Tibial nerve (tissue), 4 donors: ENCODE data around the gene TSC22D1. TPM values are rescaled to one million over a fixed set of nuclear protein-coding genes. Genes with fewer than 3 reads are reported as not detected.
A peak's percentile ranks its signal among the peaks of the same experiment; 100 is the strongest.

ENCODE experiments used
- DNase-seq, 2 donors: peaks; one replicate each; pipeline ENCODE4 v3.0.0-alpha.2; 2019; ENCODE audit warnings: low spot score in 2 of 2
- H3K27ac ChIP-seq, 4 donors: fragments of 200-600 bp; sonication (generic) in 3 of 4; one replicate each; pipeline ENCODE4 v1.5.1; 2017 to 2019; ENCODE audit warnings: mild to moderate bottlenecking in 1 of 4
- H3K27me3 ChIP-seq, 2 donors: fragments of 200-600 bp; sonication (generic) in 1 of 2; one replicate each; pipeline versions ENCODE4 v1.5.1 to v1.6.0; 2017 to 2019
- H3K36me3 ChIP-seq, 3 donors: fragments of 200-600 bp; sonication (generic); one replicate each; pipeline ENCODE4 v1.5.1; 2018 to 2019
- H3K4me1 ChIP-seq, 4 donors: fragments of 200-600 bp; sonication (generic) in 3 of 4; one replicate each; pipeline ENCODE4 v1.5.1; 2017 to 2019
- H3K4me3 ChIP-seq, 4 donors: fragments of 200-600 bp; sonication (generic) in 3 of 4; one replicate each; pipeline ENCODE4 v1.5.1; 2017 to 2019; ENCODE audit warnings: mild to moderate bottlenecking in 1 of 4, moderate library complexity in 1 of 4
- H3K9me3 ChIP-seq, 4 donors: fragments of 200-600 bp; sonication (generic) in 3 of 4; one replicate each; pipeline ENCODE4 v1.5.1; 2017 to 2019
- EP300 ChIP-seq, 2 donors: sonication (generic); formaldehyde crosslinking; IDR thresholded peaks; one replicate each; pipeline ENCODE4 v1.6.1; 2017; ENCODE audit warnings: antibody characterized with exemption in 2 of 2, mild to moderate bottlenecking in 1 of 2
- POLR2A ChIP-seq, 2 donors: fragments of 450-650 bp; IDR thresholded peaks; one replicate each; pipeline ENCODE4 v1.6.1; 2017; ENCODE audit warnings: antibody characterized with exemption in 2 of 2, mild to moderate bottlenecking in 2 of 2, moderate library complexity in 2 of 2
- WGBS, 2 donors: methylation state at CpG; one replicate each; pipeline ENCODE4 v1.1.5; 2018; 5-methylcytosine and 5-hydroxymethylcytosine counted together
- total RNA-seq, 4 donors: library from RNA; depleted of rRNA; stranded (reverse); fragments of >200 nt; gene quantifications; one replicate each; pipeline ENCODE4 v1.1.0, GENCODE V29; 2016
- TF ChIP-seq, protein P1 (sequence below), 5 experiments: fragments of 200-600 bp in 3 of 5; fragments of 450-650 bp in 2 of 5; sonication (generic) in 3 of 5; IDR thresholded peaks; one replicate each; pipeline ENCODE4 v1.5.1; 2016 to 2019; ENCODE audit warnings: antibody characterized with exemption in 5 of 5, mild to moderate bottlenecking in 3 of 5, moderate library complexity in 2 of 5

The TSC22D1 gene
- 100 to 1,000 TPM; 203 to 334 (median 213) TPM for total RNA-seq

DNA sequence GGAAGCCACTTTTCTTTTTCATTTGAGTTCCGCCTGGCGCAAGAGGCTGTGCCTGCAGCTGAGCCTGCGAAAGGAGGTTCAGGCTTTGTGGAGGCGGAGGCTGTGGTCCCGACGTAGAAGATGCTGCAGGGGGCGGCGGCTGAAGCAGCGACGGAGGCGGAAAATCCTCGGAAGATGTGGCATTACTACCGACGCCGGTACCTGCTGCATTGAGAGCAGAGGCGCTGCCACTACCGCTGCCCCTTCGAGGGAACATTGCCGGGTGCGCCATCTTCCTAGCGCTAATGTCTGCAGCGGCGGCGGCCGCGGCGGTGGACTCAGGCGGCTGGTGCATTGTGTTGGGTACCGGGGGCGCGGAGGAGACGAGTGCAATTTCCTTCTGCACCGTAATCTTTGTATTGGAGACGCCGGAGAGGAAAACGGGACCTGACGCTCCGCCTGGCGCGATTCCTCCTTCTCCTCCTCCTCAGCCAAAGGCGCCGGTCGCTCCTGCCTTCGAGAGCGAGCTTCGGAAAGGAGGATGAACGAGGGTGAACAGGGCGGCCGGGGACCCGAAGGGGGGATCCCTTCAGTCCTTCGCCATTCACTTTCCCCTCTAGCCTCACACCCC is at the start of gene TSC22D1:
Gene TSC22D1, minus strand, starts transcription at position 590 of the 610 bp plus-strand sequence. Its CDS starts 256 bp downstream, at position 334.
- peaks cover 0 to 44% (median 22%) of the 10 kb centered on the region in 4 donors for H3K4me1 ChIP-seq
- no peaks in the 10 kb centered on the region for H3K27me3 ChIP-seq
- peak within 1 kb of the TSS; percentile 77 to 97 (median 82) for H3K4me3 ChIP-seq
- 0 to 1% methylated on average over 30 to 43 of the region's 51 CpGs for WGBS, 2 donors
- peak within 1 kb of the TSS; percentile 93 to 99 (median 96) for H3K27ac ChIP-seq
- peak; percentile 21 to 34 for DNase-seq
- no peaks in the 10 kb centered on the region for H3K36me3 ChIP-seq
- H3K9me3 ChIP-seq: no peaks in the 10 kb centered on the region
- TF ChIP-seq, protein P1, sequence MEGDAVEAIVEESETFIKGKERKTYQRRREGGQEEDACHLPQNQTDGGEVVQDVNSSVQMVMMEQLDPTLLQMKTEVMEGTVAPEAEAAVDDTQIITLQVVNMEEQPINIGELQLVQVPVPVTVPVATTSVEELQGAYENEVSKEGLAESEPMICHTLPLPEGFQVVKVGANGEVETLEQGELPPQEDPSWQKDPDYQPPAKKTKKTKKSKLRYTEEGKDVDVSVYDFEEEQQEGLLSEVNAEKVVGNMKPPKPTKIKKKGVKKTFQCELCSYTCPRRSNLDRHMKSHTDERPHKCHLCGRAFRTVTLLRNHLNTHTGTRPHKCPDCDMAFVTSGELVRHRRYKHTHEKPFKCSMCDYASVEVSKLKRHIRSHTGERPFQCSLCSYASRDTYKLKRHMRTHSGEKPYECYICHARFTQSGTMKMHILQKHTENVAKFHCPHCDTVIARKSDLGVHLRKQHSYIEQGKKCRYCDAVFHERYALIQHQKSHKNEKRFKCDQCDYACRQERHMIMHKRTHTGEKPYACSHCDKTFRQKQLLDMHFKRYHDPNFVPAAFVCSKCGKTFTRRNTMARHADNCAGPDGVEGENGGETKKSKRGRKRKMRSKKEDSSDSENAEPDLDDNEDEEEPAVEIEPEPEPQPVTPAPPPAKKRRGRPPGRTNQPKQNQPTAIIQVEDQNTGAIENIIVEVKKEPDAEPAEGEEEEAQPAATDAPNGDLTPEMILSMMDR (IDR thresholded peaks at IDR 0.05): peak in 1 of 5 experiments; percentile 12
- TF ChIP-seq POLR2A (IDR thresholded peaks at IDR 0.05): no peak
- peak in 1 of 2 donors; percentile 8 for TF ChIP-seq EP300 (IDR thresholded peaks at IDR 0.05)

DNA sequence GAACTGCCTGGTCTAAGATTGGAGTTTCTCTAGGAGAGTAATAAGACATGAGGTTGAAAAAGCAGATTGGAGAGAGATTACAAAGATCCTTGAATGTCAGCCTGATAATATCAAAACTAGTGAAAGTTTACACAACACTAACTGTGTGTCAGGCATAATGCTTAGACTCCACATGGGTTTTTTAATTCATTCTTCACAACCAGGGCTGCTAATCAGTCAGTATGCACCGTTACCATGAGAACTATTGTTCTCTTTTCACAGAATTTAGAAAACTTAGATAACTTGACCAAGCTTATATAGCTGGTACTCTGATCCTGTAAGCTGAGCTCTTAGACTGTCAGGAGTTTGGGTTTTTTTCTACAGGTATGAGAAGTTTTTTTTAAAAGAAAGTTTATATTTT is 46.6 kb upstream of the TSC22D1 start:
- Histone ChIP-seq H3K4me1 (no peaks in the 10 kb centered on the region), H3K36me3 (no peaks in the 10 kb centered on the region), H3K9me3 (no peaks in the 10 kb centered on the region), H3K27me3 (no peaks in the 10 kb centered on the region), H3K4me3 (no peak overlapping the region), H3K27ac (no peak overlapping the region)
- TF ChIP-seq EP300 (IDR thresholded peaks at IDR 0.05) (no peak), POLR2A (IDR thresholded peaks at IDR 0.05) (no peak)
- TF ChIP-seq, protein P1 (IDR thresholded peaks at IDR 0.05): no peak
- no peak for DNase-seq
- 53 to 56% methylated on average over 1 of the region's 1 CpG for WGBS, 2 donors

GRCh38 chr13:44622261-44622660 is 46.1 kb upstream of the TSC22D1 start:
- no peaks in the 10 kb centered on the region for H3K9me3 ChIP-seq
- TF ChIP-seq, protein P1 (IDR thresholded peaks at IDR 0.05): no peak
- no peak for TF ChIP-seq POLR2A (IDR thresholded peaks at IDR 0.05)
- TF ChIP-seq EP300 (IDR thresholded peaks at IDR 0.05): no peak
- H3K4me1 ChIP-seq: no peaks in the 10 kb centered on the region
- no peaks in the 10 kb centered on the region for H3K27me3 ChIP-seq
- 28 to 31% methylated on average over 1 of the region's 1 CpG for WGBS, 2 donors
- H3K4me3 ChIP-seq: no peak overlapping the region
- no peak overlapping the region for H3K27ac ChIP-seq
- no peaks in the 10 kb centered on the region for H3K36me3 ChIP-seq
- DNase-seq: no peak

GRCh38 chr13:44620057-44620456 is 43.9 kb upstream of the TSC22D1 start:
- no peaks in the 10 kb centered on the region for H3K4me1 ChIP-seq
- H3K27ac ChIP-seq: no peak overlapping the region
- no peaks in the 10 kb centered on the region for H3K36me3 ChIP-seq
- no peak overlapping the region for H3K4me3 ChIP-seq
- DNase-seq: no peak
- no peaks in the 10 kb centered on the region for H3K9me3 ChIP-seq
- TF ChIP-seq EP300 (IDR thresholded peaks at IDR 0.05): no peak
- TF ChIP-seq, protein P1 (IDR thresholded peaks at IDR 0.05): no peak
- TF ChIP-seq POLR2A (IDR thresholded peaks at IDR 0.05): no peak
- H3K27me3 ChIP-seq: no peaks in the 10 kb centered on the region

- Histone ChIP-seq H3K4me3 (no peak overlapping the region), H3K4me1 (no peaks in the 10 kb centered on the region), H3K27ac (no peak overlapping the region), H3K27me3 (no peaks in the 10 kb centered on the region), H3K36me3 (no peaks in the 10 kb centered on the region), H3K9me3 (no peaks in the 10 kb centered on the region)
- TF ChIP-seq POLR2A (IDR thresholded peaks at IDR 0.05): no peak
- TF ChIP-seq EP300 (IDR thresholded peaks at IDR 0.05): no peak
- TF ChIP-seq, protein P1 (IDR thresholded peaks at IDR 0.05): no peak
- whole genome bisulfite sequencing, 2 donors: 91 to 96% methylated on average over 1 of the region's 1 CpG
- DNase-seq: no peak
Measured at GRCh38 chr13:44619651-44620050, 43.5 kb upstream of the TSC22D1 start.
